SK-N-MC (cell line): Measurements from ENCODE around the gene ARVCF.

ENCODE experiments used
- DNase-seq: peaks from one replicate; pipeline ENCODE4 v3.0.0-alpha.2; 2011; ENCODE audit warnings: low read depth, low spot score
- H3K27ac ChIP-seq: fragments of 200-600 bp; sonication (generic); 2 replicates; pipeline ENCODE4 v1.5.1; 2016; ENCODE audit warnings: mixed run types
- H3K36me3 ChIP-seq: fragments of 200-600 bp; sonication (generic); 2 replicates; pipeline ENCODE4 v1.6.1; 2017; ENCODE audit warnings: antibody characterized with exemption, low read length, mixed read lengths; ENCODE audit not compliant: insufficient read depth
- H3K4me3 ChIP-seq: fragments of 200-600 bp; sonication (generic); 2 replicates; pipeline ENCODE4 v1.5.1; 2016
- H3K9ac ChIP-seq: fragments of 200-600 bp; sonication (generic); 2 replicates; pipeline ENCODE4 v1.8.0; 2017; ENCODE audit warnings: mixed run types, mixed read lengths; ENCODE audit not compliant: insufficient read length
- H3K9me3 ChIP-seq: fragments of 200-600 bp; sonication (generic); 2 replicates; pipeline ENCODE4 v1.6.1; 2017; ENCODE audit warnings: low read depth, mild to moderate bottlenecking, antibody characterized with exemption, low read length, moderate library complexity, mixed read lengths
- EZH2 ChIP-seq: fragments of 200-600 bp; sonication (generic); IDR thresholded peaks from one replicate; pipeline ENCODE4 v1.6.1; 2017; ENCODE audit warnings: antibody characterized with exemption
- FOXP2 ChIP-seq: optimal IDR thresholded peaks from 2 replicates; pipeline ENCODE3; 2011; ENCODE audit warnings: mild to moderate bottlenecking, moderate library complexity; ENCODE audit not compliant: insufficient read depth; ENCODE audit errors: extremely low read length, control extremely low read depth
- POLR2AphosphoS5 ChIP-seq: IDR thresholded peaks from 2 replicates; pipeline ENCODE4 v1.6.1; 2012; ENCODE audit warnings: mild to moderate bottlenecking, low read depth, low read length, borderline replicate concordance

ARVCF gene

DNA sequence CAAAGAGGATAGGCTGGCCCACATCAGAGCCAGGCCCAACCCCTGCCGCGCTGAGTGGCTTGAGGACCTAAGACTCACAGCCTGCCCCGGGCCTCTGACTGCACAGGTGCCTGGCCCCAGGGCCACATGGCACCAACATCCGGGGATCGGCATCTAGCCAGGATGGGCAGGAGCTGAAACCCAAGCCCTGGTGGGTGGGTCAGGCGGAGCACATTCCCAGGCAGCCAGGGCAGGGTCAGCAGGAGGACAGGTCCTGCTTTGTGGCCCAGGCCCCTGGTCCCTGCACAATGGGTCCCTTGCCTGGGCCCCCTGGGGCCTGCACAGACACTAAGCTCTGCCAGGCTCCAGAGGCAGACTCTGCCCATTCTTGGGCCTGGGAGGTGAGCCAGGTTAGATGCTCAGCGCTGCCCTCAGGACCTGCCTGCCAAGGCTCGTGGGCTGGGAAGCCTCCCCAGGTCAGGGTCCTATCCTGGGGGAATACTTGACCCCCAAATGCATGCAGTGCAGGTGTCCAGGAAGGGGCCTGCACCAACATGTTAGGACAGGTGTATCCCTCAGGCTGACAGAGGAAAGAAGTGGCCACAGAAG lies 33.5 kb downstream of the ARVCF start:
- DNase-seq = no peak
- TF ChIP-seq FOXP2 (no peak), POLR2AphosphoS5 (no peak), EZH2 (no peak)
- Histone ChIP-seq H3K36me3 (no peaks in the 10 kb centered on the region), H3K9ac (no peak overlapping the region), H3K9me3 (no peaks in the 10 kb centered on the region), H3K27ac (no peak overlapping the region), H3K4me3 (no peak overlapping the region)

DNA sequence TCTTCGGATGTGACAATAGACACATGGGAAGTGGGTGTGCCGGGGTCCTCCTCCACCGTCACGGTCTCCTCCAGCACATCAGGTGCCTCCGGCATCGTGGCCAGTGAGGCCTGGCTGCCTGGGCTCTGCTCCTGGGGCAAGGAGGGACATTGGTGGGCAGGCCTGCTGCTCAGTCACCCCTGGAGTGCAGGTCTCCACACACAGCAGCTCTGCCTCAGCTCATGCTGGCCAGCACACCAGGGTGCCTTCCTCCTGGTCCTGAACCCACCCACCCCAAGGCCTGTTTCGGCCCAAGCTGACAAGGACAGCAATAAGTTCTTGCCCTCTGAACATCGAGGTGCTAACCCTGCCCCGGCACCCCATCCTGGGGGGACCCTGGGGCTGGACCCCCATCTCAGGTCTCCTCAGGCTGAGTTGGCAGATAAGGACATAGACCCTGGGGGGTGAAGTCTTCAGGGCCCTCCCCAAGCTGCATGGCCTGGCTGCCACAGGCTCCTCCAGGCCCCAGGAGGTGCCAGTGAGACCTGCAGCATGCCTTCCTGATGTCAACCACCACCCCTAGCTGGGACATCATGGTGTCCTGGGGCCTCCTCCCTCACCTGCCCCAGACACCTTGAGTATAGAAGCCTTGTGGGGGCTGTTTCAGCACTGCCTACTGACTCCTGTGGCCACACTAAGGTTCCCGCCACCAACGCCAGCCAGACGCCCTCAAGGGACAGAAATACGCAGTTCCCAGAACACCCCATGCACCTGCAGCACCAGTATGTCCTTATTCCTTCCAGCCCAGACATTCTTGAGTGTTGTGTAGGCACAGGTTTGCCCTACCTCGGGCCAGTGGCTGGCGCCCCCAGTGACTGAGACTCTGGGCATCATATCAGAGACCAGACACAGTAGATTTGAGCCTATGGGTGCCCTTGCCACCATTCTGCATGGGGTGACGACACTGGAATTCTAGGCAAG lies 34.4 kb downstream of the ARVCF start:
- Histone ChIP-seq H3K4me3 (no peak overlapping the region), H3K27ac (no peak overlapping the region), H3K36me3 (no peaks in the 10 kb centered on the region), H3K9ac (no peak overlapping the region), H3K9me3 (no peaks in the 10 kb centered on the region)
- DNase-seq = no peak
- TF ChIP-seq EZH2 = no peak
- TF ChIP-seq FOXP2 = no peak
- TF ChIP-seq POLR2AphosphoS5 = no peak

DNA sequence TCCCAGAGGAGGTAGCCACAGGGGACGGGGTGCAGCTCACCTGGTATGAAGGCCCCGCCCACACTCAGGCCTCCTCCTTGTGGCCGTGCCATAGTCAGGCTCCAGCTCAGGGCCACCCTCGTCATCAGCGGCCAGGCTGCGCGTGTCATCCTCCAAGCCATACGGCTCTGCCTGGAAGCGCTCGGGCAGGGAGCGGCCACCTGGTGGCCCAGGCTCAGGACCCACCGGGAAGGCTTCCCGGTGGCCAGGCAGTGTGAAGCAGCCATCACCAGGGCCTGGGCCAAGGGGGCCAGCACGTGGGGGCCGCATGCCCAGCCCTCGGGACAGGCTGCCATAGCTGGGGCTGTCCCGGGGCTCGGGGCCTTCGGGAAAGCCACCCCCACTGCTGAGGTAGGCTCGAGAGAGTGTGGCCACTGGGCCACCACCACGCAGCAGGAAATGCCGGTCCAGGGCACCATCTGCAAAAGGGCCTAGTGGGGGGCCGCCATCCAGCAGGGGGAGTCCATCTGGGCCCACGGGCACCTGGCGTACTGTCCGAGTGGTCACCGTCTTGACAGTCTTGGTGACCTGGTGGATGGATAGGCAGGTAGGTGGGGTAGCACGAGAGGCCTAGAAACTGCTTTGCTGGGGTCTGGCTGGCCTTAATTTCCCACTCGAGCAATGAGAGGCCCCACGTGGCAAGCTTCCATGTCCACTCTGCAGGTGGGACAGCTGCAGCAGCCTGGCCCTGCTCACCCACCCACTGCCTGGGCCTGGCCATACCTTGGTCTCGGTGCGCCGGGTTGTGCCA lies 35.3 kb downstream of the ARVCF start:
- TF ChIP-seq FOXP2 (no peak), POLR2AphosphoS5 (no peak), EZH2 (no peak)
- no peak overlapping the region for H3K27ac ChIP-seq
- no peak for DNase-seq
- no peak overlapping the region for H3K4me3 ChIP-seq
- no peaks in the 10 kb centered on the region for H3K36me3 ChIP-seq
- no peak overlapping the region for H3K9ac ChIP-seq
- H3K9me3 ChIP-seq = no peaks in the 10 kb centered on the region

DNA sequence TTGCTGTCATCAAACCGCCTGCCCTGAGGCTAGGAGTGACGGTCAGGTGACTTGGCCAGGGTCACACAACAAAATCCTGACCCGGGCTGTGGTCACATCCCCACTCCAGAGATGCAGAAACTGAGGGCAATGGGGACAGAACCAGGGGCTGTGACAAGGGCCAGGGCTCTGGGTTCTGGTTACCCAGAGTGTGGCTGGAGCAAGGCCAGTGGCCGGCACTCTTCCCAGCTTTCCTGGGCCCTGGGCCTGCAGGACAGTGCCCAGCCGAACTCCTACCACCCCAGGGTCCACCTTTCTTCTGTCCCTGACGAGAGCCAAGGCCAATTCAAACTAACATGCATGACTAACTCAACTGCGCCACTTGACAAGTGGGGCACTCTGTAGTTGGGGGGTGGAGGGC lies 35.9 kb downstream of the ARVCF start:
- no peak overlapping the region for H3K9ac ChIP-seq

DNA sequence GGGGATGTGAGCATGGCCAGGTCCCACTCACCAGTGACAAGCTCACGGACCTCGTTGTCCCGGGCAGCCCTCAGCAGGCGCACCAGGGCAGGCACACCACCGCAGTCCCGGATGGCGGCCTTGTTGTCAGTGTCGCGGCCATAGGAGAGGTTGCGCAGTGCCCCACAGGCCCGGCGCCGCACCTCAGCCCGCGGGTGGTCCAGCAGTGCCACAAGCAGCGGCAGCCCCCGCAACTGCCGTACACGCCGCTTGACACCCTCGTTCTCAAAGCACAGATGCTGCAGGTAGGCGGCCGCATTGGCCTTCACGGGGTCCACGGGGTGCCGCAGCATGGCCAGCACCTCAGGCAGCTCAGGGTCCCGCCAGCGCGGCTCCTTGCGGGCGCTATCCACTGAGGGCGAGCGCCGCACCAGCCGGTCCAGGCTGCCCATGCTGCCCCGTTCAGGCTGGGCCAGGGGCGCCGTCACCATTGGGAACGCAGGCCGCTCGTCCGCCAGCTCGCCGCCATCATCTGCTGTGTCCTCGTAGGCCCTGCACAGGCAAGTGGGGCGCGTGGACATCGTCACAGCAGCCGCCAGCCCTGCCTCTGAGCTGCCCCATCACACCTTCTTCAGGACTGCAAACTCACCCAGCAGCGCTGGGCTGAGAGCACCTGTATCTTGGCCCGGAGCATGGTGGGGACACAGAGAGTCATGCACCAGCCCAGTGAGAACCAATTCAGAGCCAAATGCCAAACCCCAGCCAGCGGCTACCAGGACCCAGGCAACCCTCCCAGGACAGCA lies 36.7 kb downstream of the ARVCF start:
- no peak for DNase-seq
- H3K9ac ChIP-seq = no peak overlapping the region
- no peak overlapping the region for H3K4me3 ChIP-seq
- no peaks in the 10 kb centered on the region for H3K36me3 ChIP-seq
- no peak overlapping the region for H3K27ac ChIP-seq
- no peak for TF ChIP-seq POLR2AphosphoS5
- TF ChIP-seq EZH2 = no peak
- TF ChIP-seq FOXP2 = no peak
- H3K9me3 ChIP-seq = no peaks in the 10 kb centered on the region

More for the DNA sequence above, 35.9 kb downstream of the ARVCF start:
- Histone ChIP-seq H3K9me3 (no peaks in the 10 kb centered on the region), H3K36me3 (no peaks in the 10 kb centered on the region), H3K4me3 (no peak overlapping the region), H3K27ac (no peak overlapping the region)
- DNase-seq = no peak
- TF ChIP-seq FOXP2 (no peak), EZH2 (no peak), POLR2AphosphoS5 (no peak)

DNA sequence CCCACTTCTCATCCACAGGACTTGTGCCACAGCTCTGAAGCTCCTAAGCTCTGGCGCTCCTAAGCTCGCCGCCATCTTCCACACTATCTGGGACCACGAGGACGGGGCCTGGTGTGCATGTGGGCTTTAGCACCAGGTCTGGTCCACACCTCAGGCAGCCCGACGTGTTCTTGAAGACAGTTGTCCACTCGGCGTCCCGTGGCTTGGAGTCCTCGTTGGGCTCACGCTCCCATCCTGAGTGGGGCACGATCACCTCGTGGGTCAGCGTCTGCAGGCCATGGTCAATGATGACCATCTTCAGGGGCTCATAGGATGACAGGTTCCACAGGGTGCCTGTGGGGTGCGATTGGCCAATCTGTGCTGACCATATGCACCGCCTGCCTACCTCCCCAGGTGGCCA lies 37.9 kb downstream of the ARVCF start:
- no peaks in the 10 kb centered on the region for H3K36me3 ChIP-seq

DNA sequence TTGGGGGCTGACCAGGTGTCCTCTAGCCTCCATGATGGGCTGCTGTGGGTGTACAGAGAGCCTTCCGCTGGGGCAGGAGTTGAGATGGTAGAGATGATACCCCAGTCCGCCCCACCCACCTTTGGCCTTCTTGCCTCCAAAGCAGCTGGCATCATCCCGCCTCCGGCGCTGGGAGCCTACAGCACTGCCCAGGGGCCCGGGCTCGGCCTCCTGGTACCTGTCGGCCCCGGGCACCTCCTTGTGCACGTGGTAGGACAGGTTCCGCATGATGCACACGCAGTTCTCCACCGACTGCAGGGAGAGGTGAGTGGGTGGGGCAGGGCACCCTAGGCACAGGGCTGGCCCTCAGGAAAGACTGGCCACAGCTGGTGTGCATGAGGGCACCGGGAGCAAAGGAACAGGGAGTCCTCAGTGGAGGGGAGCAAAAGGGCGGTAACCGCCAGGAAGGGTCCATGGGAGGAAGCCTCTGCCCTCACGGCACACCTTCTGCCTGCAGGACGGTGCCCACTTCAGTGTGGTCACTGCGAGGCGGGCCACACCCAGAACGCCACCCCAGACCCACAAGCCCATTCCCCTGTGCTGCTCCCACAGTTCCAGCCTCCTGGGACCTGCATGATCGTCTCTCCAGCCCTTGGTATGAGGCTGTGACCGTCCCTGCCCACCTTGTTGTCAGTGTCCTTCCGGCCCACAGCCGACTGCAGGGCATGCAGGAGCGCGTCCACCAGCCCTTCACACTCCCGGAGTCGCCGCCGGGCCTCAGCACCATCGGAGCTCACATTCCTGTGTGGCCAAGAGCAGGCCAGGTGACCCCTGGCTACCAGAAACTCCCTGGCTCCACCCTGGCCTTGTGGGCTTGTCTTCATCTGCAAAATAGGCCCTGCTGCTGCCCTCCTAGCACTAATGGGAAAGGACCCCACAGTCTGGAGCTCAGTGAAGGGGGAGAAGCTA lies 39.1 kb downstream of the ARVCF start:
- Histone ChIP-seq H3K27ac (no peak overlapping the region), H3K9ac (no peak overlapping the region), H3K9me3 (no peaks in the 10 kb centered on the region), H3K4me3 (no peak overlapping the region), H3K36me3 (no peaks in the 10 kb centered on the region)
- DNase-seq = no peak
- TF ChIP-seq FOXP2 (no peak), EZH2 (no peak), POLR2AphosphoS5 (no peak)

More for the DNA sequence above, 37.9 kb downstream of the ARVCF start:
- no peak for DNase-seq
- TF ChIP-seq POLR2AphosphoS5 (no peak), FOXP2 (no peak), EZH2 (no peak)
- Histone ChIP-seq H3K27ac (no peak overlapping the region), H3K4me3 (no peak overlapping the region), H3K9me3 (no peaks in the 10 kb centered on the region), H3K9ac (no peak overlapping the region)
